Measurements from ENCODE around the gene HCAR2.
"Not testable (repeated sequence)": the region's sequence is repeated elsewhere in the genome, so short reads cannot be mapped to it uniquely, and the experiment has no call there.

The HCAR2 gene

GRCh38 chr12:122715211-122715610 lies 12.1 kb upstream of the HCAR2 start:
- not testable (repeated sequence) for DNase-seq

GRCh38 chr12:122713491-122714188 lies 10.5 kb upstream of the HCAR2 start:
- DNase-seq: not testable (repeated sequence)

GRCh38 chr12:122711266-122711665 lies 8.1 kb upstream of the HCAR2 start:
- not testable (repeated sequence) for DNase-seq

- not testable (repeated sequence) for DNase-seq
These were observed 7.2 kb upstream of the HCAR2 start for GRCh38 chr12:122710341-122710740.

- not testable (repeated sequence) for DNase-seq
These were observed 6.1 kb upstream of the HCAR2 start for GRCh38 chr12:122709287-122709686.

GRCh38 chr12:122703841-122704240 lies 684 bp upstream of the HCAR2 start:
- DNase-seq: not testable (repeated sequence)

GRCh38 chr12:122701481-122701880 lies 1.7 kb downstream of the HCAR2 start:
- DNase-seq: not testable (repeated sequence)

GRCh38 chr12:122700038-122700710 lies 3.0 kb downstream of the HCAR2 start:
- DNase-seq: not testable (repeated sequence)

- DNase-seq: not testable (repeated sequence)
These were observed 6.2 kb downstream of the HCAR2 start for GRCh38 chr12:122696922-122697321.

- no peak for DNase-seq
These were observed 11.6 kb downstream of the HCAR2 start for GRCh38 chr12:122691566-122691965.

- no peak for DNase-seq
These were observed 14.9 kb downstream of the HCAR2 start for GRCh38 chr12:122688291-122688690.

- DNase-seq: no peak
These were observed 16.1 kb downstream of the HCAR2 start for GRCh38 chr12:122687086-122687485.

GRCh38 chr12:122686538-122686937 lies 16.6 kb downstream of the HCAR2 start:
- no peak for DNase-seq

- DNase-seq: no peak
These were observed 18.8 kb downstream of the HCAR2 start for GRCh38 chr12:122684297-122684813.

- no peak for DNase-seq
These were observed 21.3 kb downstream of the HCAR2 start for GRCh38 chr12:122681814-122682213.

- DNase-seq: not testable (repeated sequence)
These were observed 22.2 kb downstream of the HCAR2 start for GRCh38 chr12:122680989-122681388.

- not testable (repeated sequence) for DNase-seq
These were observed 26.4 kb downstream of the HCAR2 start for GRCh38 chr12:122676781-122677180.

GRCh38 chr12:122676015-122676414 lies 27.1 kb downstream of the HCAR2 start:
- DNase-seq: not testable (repeated sequence)

GRCh38 chr12:122672515-122672914 lies 30.6 kb downstream of the HCAR2 start:
- DNase-seq: no peak

- no peak for DNase-seq
These were observed 33.6 kb downstream of the HCAR2 start for GRCh38 chr12:122669397-122670070.

- DNase-seq: no peak
These were observed 34.9 kb downstream of the HCAR2 start for GRCh38 chr12:122668268-122668667.

- DNase-seq: no peak
These were observed 37.4 kb downstream of the HCAR2 start for GRCh38 chr12:122665759-122666158.

GRCh38 chr12:122665349-122665748 lies 37.8 kb downstream of the HCAR2 start:
- DNase-seq: no peak

GRCh38 chr12:122661938-122662337 lies 41.2 kb downstream of the HCAR2 start:
- no peak for DNase-seq

Data from SIG-M5 (cell line).